ELF-1 (cell line): ENCODE results near the gene VWC2L.

Experiments used
- DNase-seq: peaks from one replicate; pipeline ENCODE4 v3.0.0-alpha.2; 2016; ENCODE audit warnings: low read depth, low spot score

The VWC2L gene

GRCh38 chr2:214536625-214537024 is 125.8 kb downstream of the VWC2L start:
- DNase-seq, result no peak

GRCh38 chr2:214537929-214538328 is 127.1 kb downstream of the VWC2L start:
- DNase-seq, result no peak

GRCh38 chr2:214542295-214542694 is 131.4 kb downstream of the VWC2L start:
- DNase-seq, result no peak

GRCh38 chr2:214542866-214543265 is 132.0 kb downstream of the VWC2L start:
- no peak for DNase-seq

- no peak for DNase-seq
Measured at GRCh38 chr2:214543386-214543955, 132.6 kb downstream of the VWC2L start.

- DNase-seq, result no peak
Measured at GRCh38 chr2:214545898-214546542, 135.2 kb downstream of the VWC2L start.

GRCh38 chr2:214547931-214548330 is 137.1 kb downstream of the VWC2L start:
- no peak for DNase-seq

- no peak for DNase-seq
Measured at GRCh38 chr2:214549946-214550345, 139.1 kb downstream of the VWC2L start.

- no peak for DNase-seq
Measured at GRCh38 chr2:214550786-214551185, 139.9 kb downstream of the VWC2L start.

GRCh38 chr2:214557884-214558283 is 147.0 kb downstream of the VWC2L start:
- no peak for DNase-seq

GRCh38 chr2:214558341-214558740 is 147.5 kb downstream of the VWC2L start:
- no peak for DNase-seq

GRCh38 chr2:214560176-214560575 is 149.3 kb downstream of the VWC2L start:
- no peak for DNase-seq

GRCh38 chr2:214560618-214561190 is 149.8 kb downstream of the VWC2L start:
- no peak for DNase-seq

GRCh38 chr2:214565246-214565645 is 154.4 kb downstream of the VWC2L start:
- DNase-seq, result no peak

- no peak for DNase-seq
Measured at GRCh38 chr2:214566457-214566856, 155.6 kb downstream of the VWC2L start.

- no peak for DNase-seq
Measured at GRCh38 chr2:214569419-214570035, 158.7 kb downstream of the VWC2L start.

- no peak for DNase-seq
Measured at GRCh38 chr2:214574084-214574781, 163.4 kb downstream of the VWC2L start.

GRCh38 chr2:214575030-214575429 is 164.2 kb downstream of the VWC2L start:
- DNase-seq, result no peak

- no peak for DNase-seq
Measured at GRCh38 chr2:214575465-214575864, 164.6 kb downstream of the VWC2L start.

- no peak for DNase-seq
Measured at GRCh38 chr2:214577769-214578168, 166.9 kb downstream of the VWC2L start.

- DNase-seq, result no peak
Measured at GRCh38 chr2:214578442-214578841, 167.6 kb downstream of the VWC2L start.

- no peak for DNase-seq
Measured at GRCh38 chr2:214579035-214579434, 168.2 kb downstream of the VWC2L start.
